ENCODE results near the gene CD302.

CD302 gene

DNA sequence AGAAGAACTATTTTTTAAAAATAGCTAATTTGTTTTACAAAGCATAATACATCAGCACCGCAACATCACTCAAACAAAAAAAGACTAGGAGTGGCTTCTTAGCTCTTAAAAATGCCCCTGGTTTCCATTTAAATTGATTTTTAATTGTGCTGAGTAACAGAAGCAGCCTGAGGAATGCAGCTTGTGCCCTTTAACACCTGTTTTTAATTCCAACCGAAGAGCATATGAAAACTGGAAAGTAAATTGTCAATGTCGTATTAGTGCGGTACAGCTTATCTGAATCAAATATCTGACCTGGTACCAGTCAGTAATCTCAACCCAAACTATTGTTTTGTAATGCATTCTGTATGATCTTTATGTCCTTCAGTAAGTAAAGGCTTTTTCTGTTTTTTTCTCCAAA is 13.2 kb upstream of the CD302 start:
- Histone ChIP-seq H3K9ac (ENCODE audit: low read length) (no peak overlapping the region), H3K4me3 (ENCODE audit: low read length) (no peak overlapping the region), H3K36me3 (ENCODE audit: control insufficient read depth, insufficient read depth, low read length, severe bottlenecking) (no peaks in the 10 kb centered on the region), H3K9me3 (ENCODE audit: control insufficient read depth, low read length) (no peaks in the 10 kb centered on the region), H3K4me1 (ENCODE audit: control insufficient read depth, insufficient read depth, low read length) (no peaks in the 10 kb centered on the region), H3K27me3 (replicated peaks; ENCODE audit: control insufficient read depth, insufficient read depth, low read length) (no peaks in the 10 kb centered on the region)
- no peak for DNase-seq (ENCODE audit: low read depth)

- Histone ChIP-seq H3K4me3 (ENCODE audit: low read length) (no peak overlapping the region), H3K4me1 (ENCODE audit: control insufficient read depth, insufficient read depth, low read length) (no peaks in the 10 kb centered on the region), H3K27me3 (replicated peaks; ENCODE audit: control insufficient read depth, insufficient read depth, low read length) (no peaks in the 10 kb centered on the region), H3K36me3 (ENCODE audit: control insufficient read depth, insufficient read depth, low read length, severe bottlenecking) (no peaks in the 10 kb centered on the region), H3K9me3 (ENCODE audit: control insufficient read depth, low read length) (no peaks in the 10 kb centered on the region), H3K9ac (ENCODE audit: low read length) (no peak overlapping the region)
- no peak for DNase-seq (ENCODE audit: low read depth)
Measured at GRCh38 chr2:159808032-159808425, 10.0 kb upstream of the CD302 start.

GRCh38 chr2:159807183-159808031 is 9.4 kb upstream of the CD302 start:
- DNase-seq (ENCODE audit: low read depth), result peak; percentile 75
- Histone ChIP-seq H3K9ac (ENCODE audit: low read length) (no peak overlapping the region), H3K27me3 (replicated peaks; ENCODE audit: control insufficient read depth, insufficient read depth, low read length) (no peaks in the 10 kb centered on the region), H3K9me3 (ENCODE audit: control insufficient read depth, low read length) (no peaks in the 10 kb centered on the region), H3K4me3 (ENCODE audit: low read length) (no peak overlapping the region), H3K36me3 (ENCODE audit: control insufficient read depth, insufficient read depth, low read length, severe bottlenecking) (no peaks in the 10 kb centered on the region), H3K4me1 (ENCODE audit: control insufficient read depth, insufficient read depth, low read length) (no peaks in the 10 kb centered on the region)

- Histone ChIP-seq H3K36me3 (ENCODE audit: control insufficient read depth, insufficient read depth, low read length, severe bottlenecking) (no peaks in the 10 kb centered on the region), H3K4me1 (ENCODE audit: control insufficient read depth, insufficient read depth, low read length) (no peaks in the 10 kb centered on the region), H3K9ac (ENCODE audit: low read length) (no peak overlapping the region), H3K4me3 (ENCODE audit: low read length) (no peak overlapping the region), H3K27me3 (replicated peaks; ENCODE audit: control insufficient read depth, insufficient read depth, low read length) (no peaks in the 10 kb centered on the region), H3K9me3 (ENCODE audit: control insufficient read depth, low read length) (no peaks in the 10 kb centered on the region)
- DNase-seq (ENCODE audit: low read depth), result no peak
Measured at GRCh38 chr2:159804941-159805340, 6.9 kb upstream of the CD302 start.

DNA sequence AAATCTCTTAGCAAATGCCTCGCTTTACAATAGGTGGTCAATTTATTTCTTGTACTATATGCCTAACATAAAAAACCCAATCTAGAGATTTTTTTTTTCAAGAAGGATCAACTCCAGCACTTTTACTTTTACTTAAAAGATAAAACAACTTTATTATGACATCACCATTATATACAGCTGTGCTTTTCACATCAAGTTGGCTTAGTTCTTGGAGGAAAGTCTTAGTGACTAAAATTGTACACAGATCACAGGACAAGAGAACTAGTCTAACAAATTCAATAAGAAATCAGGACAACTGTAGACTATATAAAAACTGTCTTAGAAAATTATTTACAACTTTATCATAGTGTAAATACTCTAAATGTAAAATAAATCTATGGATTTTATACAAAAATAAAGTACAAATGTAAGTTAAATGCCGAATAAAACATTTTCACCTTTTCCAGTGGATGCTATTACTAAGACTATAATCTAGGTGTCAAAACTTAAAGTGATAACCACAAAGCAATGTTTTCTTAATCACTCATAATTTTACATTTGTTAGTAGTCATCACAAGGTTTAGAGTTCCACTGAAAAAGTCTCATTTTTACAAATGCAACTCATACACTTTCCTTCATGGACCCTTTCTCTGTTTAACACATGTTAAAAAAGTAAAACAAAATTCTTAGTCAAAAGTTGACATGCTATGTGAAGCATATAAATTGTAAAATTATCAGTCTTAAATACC is 5.4 kb upstream of the CD302 start:
- H3K27me3 ChIP-seq (replicated peaks; ENCODE audit: control insufficient read depth, insufficient read depth, low read length), result no peaks in the 10 kb centered on the region
- H3K4me1 ChIP-seq (ENCODE audit: control insufficient read depth, insufficient read depth, low read length), result no peaks in the 10 kb centered on the region
- no peak overlapping the region for H3K4me3 ChIP-seq (ENCODE audit: low read length)
- H3K9me3 ChIP-seq (ENCODE audit: control insufficient read depth, low read length), result no peaks in the 10 kb centered on the region
- H3K9ac ChIP-seq (ENCODE audit: low read length), result no peak overlapping the region
- H3K36me3 ChIP-seq (ENCODE audit: control insufficient read depth, insufficient read depth, low read length, severe bottlenecking), result no peaks in the 10 kb centered on the region
- no peak for DNase-seq (ENCODE audit: low read depth)

DNA sequence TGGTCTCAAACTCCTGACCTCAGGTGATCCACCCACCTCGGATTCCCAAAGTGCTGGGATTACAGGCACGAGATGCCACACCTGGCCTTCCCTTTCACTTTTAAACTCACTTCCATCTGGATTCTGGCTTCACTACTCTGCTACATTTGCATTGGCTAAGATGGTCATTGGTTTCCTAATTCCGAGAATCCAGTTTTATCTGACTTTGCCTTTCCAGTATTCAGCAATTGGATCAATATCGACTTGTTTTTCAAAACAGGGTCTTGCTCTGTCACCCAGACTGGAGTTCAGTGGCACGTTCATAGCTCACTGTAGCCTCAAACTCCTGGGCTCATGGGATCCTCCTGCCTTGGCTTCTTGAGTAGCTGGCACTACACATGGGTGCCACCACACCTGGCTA is 4.7 kb upstream of the CD302 start:
- Histone ChIP-seq H3K4me1 (ENCODE audit: control insufficient read depth, insufficient read depth, low read length) (no peaks in the 10 kb centered on the region), H3K9ac (ENCODE audit: low read length) (no peak overlapping the region), H3K27me3 (replicated peaks; ENCODE audit: control insufficient read depth, insufficient read depth, low read length) (no peaks in the 10 kb centered on the region), H3K4me3 (ENCODE audit: low read length) (no peak overlapping the region), H3K9me3 (ENCODE audit: control insufficient read depth, low read length) (no peaks in the 10 kb centered on the region), H3K36me3 (ENCODE audit: control insufficient read depth, insufficient read depth, low read length, severe bottlenecking) (no peaks in the 10 kb centered on the region)
- no peak for DNase-seq (ENCODE audit: low read depth)

DNA sequence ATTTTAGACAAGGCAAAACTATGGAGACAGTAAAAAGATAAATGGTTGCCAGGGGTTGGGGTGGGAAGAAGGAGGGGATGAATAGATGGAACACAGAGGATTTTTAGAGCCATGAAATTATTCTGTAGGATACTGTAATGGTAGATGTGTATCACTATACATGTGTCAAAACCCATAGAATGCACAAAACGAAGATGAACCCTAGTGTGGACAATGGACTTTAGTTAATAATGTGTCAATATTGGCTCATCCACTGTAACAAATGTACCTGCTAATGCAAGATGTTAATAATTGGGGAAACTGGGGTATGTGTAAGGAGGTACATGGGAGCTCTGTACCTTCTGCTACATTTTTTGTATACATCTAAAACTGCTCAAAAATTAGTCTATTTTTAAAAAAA is 1.8 kb upstream of the CD302 start:
- Histone ChIP-seq H3K27me3 (replicated peaks; ENCODE audit: control insufficient read depth, insufficient read depth, low read length) (no peaks in the 10 kb centered on the region), H3K9ac (ENCODE audit: low read length) (no peak overlapping the region), H3K4me1 (ENCODE audit: control insufficient read depth, insufficient read depth, low read length) (peaks cover 19% of the 10 kb centered on the region), H3K4me3 (ENCODE audit: low read length) (no peak overlapping the region), H3K9me3 (ENCODE audit: control insufficient read depth, low read length) (no peaks in the 10 kb centered on the region), H3K36me3 (ENCODE audit: control insufficient read depth, insufficient read depth, low read length, severe bottlenecking) (no peaks in the 10 kb centered on the region)
- no peak for DNase-seq (ENCODE audit: low read depth)

DNA sequence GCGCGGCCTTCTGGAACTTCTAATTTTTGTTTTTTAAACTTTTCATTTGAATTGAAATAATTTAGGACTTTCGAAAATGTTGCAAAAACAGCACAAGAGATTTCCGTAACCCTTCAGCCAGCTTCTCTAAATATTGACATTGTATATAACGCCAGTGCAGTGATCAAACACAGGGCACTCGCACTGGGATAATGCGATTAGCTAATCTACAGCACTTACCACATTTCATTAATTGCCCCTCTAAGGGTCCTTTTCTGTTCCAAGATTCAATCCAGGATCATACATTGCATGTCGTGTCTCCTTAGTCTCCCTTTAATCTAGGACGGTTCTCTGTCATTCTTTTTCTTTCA is 343 bp upstream of the CD302 start:
- H3K9ac ChIP-seq (ENCODE audit: low read length), result peak overlapping the region; percentile 99
- H3K27me3 ChIP-seq (replicated peaks; ENCODE audit: control insufficient read depth, insufficient read depth, low read length), result no peaks in the 10 kb centered on the region
- peak overlapping the region; percentile 96 for H3K4me3 ChIP-seq (ENCODE audit: low read length)
- DNase-seq (ENCODE audit: low read depth), result no peak
- H3K9me3 ChIP-seq (ENCODE audit: control insufficient read depth, low read length), result no peaks in the 10 kb centered on the region
- H3K36me3 ChIP-seq (ENCODE audit: control insufficient read depth, insufficient read depth, low read length, severe bottlenecking), result no peaks in the 10 kb centered on the region
- peaks cover 24% of the 10 kb centered on the region for H3K4me1 ChIP-seq (ENCODE audit: control insufficient read depth, insufficient read depth, low read length)

- Histone ChIP-seq H3K36me3 (ENCODE audit: control insufficient read depth, insufficient read depth, low read length, severe bottlenecking) (no peaks in the 10 kb centered on the region), H3K4me3 (ENCODE audit: low read length) (peak overlapping the region; percentile 96), H3K27me3 (replicated peaks; ENCODE audit: control insufficient read depth, insufficient read depth, low read length) (no peaks in the 10 kb centered on the region), H3K9me3 (ENCODE audit: control insufficient read depth, low read length) (no peaks in the 10 kb centered on the region), H3K9ac (ENCODE audit: low read length) (peak overlapping the region; percentile 99), H3K4me1 (ENCODE audit: control insufficient read depth, insufficient read depth, low read length) (peaks cover 32% of the 10 kb centered on the region)
- no peak for DNase-seq (ENCODE audit: low read depth)
Measured at GRCh38 chr2:159797225-159797542, 824 bp downstream of the CD302 start.

DNA sequence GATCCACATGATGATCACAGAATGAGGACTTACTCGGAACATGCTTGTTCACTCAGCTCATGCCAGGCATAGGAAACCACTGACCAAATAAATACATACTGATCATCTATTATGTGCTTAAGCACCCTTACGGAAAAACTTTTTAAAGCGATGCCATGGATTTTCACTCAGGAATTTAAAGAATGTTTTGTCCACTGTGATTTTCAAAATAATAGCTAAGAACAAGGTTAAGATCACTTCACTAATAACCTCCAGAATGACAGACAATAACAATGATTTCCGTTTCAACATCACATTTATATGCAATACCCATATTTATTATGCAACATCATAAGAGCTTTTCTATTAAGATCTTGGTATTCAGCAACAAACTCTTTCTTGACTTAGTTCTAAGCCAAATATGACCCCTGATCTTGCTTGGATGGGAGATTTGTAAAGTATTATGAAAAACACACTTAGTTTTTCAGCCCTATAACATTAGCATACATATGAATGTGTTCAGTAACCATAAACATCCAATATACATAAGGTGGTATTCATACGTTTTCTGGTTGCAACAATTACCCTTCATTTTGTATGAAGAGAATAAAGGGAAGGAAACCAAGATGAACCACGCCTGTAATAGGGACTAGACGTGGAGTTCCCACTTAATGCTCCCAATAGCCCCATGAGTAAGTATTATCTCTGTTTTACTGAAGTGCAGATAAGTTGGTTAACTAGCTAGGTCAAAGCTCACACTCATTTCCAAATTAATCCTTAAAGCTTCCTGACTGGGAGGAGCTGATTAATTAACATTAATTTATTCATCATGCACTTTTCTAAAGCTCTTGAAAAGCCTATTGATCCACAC is 1.9 kb downstream of the CD302 start:
- peak; percentile 30 for DNase-seq (ENCODE audit: low read depth)
- no peaks in the 10 kb centered on the region for H3K36me3 ChIP-seq (ENCODE audit: control insufficient read depth, insufficient read depth, low read length, severe bottlenecking)
- H3K4me1 ChIP-seq (ENCODE audit: control insufficient read depth, insufficient read depth, low read length), result peaks cover 35% of the 10 kb centered on the region
- H3K27me3 ChIP-seq (replicated peaks; ENCODE audit: control insufficient read depth, insufficient read depth, low read length), result no peaks in the 10 kb centered on the region
- peak overlapping the region; percentile 96 for H3K4me3 ChIP-seq (ENCODE audit: low read length)
- no peaks in the 10 kb centered on the region for H3K9me3 ChIP-seq (ENCODE audit: control insufficient read depth, low read length)
- peak overlapping the region; percentile 99 for H3K9ac ChIP-seq (ENCODE audit: low read length)

GRCh38 chr2:159793326-159793725 is 4.7 kb downstream of the CD302 start:
- Histone ChIP-seq H3K27me3 (replicated peaks; ENCODE audit: control insufficient read depth, insufficient read depth, low read length) (no peaks in the 10 kb centered on the region), H3K9me3 (ENCODE audit: control insufficient read depth, low read length) (no peaks in the 10 kb centered on the region), H3K9ac (ENCODE audit: low read length) (no peak overlapping the region), H3K4me3 (ENCODE audit: low read length) (no peak overlapping the region), H3K36me3 (ENCODE audit: control insufficient read depth, insufficient read depth, low read length, severe bottlenecking) (no peaks in the 10 kb centered on the region), H3K4me1 (ENCODE audit: control insufficient read depth, insufficient read depth, low read length) (peaks cover 42% of the 10 kb centered on the region)
- no peak for DNase-seq (ENCODE audit: low read depth)
